ENCODE measurements around the gene PCNX2.

GRCh38 chr1:233080286-233080685 lies 215.2 kb downstream of the PCNX2 start:
- no peak for TF ChIP-seq EZH2 (IDR thresholded peaks at IDR 0.05; ENCODE audit: low read depth, unreplicated experiment)
- TF ChIP-seq, protein P1, sequence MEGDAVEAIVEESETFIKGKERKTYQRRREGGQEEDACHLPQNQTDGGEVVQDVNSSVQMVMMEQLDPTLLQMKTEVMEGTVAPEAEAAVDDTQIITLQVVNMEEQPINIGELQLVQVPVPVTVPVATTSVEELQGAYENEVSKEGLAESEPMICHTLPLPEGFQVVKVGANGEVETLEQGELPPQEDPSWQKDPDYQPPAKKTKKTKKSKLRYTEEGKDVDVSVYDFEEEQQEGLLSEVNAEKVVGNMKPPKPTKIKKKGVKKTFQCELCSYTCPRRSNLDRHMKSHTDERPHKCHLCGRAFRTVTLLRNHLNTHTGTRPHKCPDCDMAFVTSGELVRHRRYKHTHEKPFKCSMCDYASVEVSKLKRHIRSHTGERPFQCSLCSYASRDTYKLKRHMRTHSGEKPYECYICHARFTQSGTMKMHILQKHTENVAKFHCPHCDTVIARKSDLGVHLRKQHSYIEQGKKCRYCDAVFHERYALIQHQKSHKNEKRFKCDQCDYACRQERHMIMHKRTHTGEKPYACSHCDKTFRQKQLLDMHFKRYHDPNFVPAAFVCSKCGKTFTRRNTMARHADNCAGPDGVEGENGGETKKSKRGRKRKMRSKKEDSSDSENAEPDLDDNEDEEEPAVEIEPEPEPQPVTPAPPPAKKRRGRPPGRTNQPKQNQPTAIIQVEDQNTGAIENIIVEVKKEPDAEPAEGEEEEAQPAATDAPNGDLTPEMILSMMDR (conservative IDR thresholded peaks at IDR 0.05; ENCODE audit: low read depth in 2 of 2): no peak
- TF ChIP-seq EZH2phosphoT487 (IDR thresholded peaks at IDR 0.05; ENCODE audit: unreplicated experiment): no peak
- TF ChIP-seq POLR2AphosphoS5 (IDR thresholded peaks at IDR 0.05; ENCODE audit: low read depth): 0 out of 2 replicates have a peak, but pooled peaks have one; percentile 14
- TF ChIP-seq CREB1 (CRISPR knock-in tag; IDR thresholded peaks at IDR 0.05; ENCODE audit: low read depth): no peak
- TF ChIP-seq, protein P2, sequence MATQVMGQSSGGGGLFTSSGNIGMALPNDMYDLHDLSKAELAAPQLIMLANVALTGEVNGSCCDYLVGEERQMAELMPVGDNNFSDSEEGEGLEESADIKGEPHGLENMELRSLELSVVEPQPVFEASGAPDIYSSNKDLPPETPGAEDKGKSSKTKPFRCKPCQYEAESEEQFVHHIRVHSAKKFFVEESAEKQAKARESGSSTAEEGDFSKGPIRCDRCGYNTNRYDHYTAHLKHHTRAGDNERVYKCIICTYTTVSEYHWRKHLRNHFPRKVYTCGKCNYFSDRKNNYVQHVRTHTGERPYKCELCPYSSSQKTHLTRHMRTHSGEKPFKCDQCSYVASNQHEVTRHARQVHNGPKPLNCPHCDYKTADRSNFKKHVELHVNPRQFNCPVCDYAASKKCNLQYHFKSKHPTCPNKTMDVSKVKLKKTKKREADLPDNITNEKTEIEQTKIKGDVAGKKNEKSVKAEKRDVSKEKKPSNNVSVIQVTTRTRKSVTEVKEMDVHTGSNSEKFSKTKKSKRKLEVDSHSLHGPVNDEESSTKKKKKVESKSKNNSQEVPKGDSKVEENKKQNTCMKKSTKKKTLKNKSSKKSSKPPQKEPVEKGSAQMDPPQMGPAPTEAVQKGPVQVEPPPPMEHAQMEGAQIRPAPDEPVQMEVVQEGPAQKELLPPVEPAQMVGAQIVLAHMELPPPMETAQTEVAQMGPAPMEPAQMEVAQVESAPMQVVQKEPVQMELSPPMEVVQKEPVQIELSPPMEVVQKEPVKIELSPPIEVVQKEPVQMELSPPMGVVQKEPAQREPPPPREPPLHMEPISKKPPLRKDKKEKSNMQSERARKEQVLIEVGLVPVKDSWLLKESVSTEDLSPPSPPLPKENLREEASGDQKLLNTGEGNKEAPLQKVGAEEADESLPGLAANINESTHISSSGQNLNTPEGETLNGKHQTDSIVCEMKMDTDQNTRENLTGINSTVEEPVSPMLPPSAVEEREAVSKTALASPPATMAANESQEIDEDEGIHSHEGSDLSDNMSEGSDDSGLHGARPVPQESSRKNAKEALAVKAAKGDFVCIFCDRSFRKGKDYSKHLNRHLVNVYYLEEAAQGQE (IDR thresholded peaks at IDR 0.05; ENCODE audit: unreplicated experiment): no peak
- TF ChIP-seq ZNF462 (CRISPR knock-in tag; IDR thresholded peaks at IDR 0.05): no peak
- TF ChIP-seq NANOG (IDR thresholded peaks at IDR 0.05; ENCODE audit: borderline replicate concordance): no peak
- no peak for TF ChIP-seq ETS1 (IDR thresholded peaks at IDR 0.05)
- no peak for TF ChIP-seq JUNB (IDR thresholded peaks at IDR 0.05; ENCODE audit: unreplicated experiment)
- no peak for TF ChIP-seq STAT1 (IDR thresholded peaks at IDR 0.05; ENCODE audit: unreplicated experiment)
- no peak for TF ChIP-seq ZNF331 (CRISPR knock-in tag; IDR thresholded peaks at IDR 0.05; ENCODE audit: low read depth)
